GM18526 (cell line): ENCODE data around the gene TNNI2.

Experiments
- POLR2A ChIP-seq: IDR thresholded peaks from 3 replicates; pipeline ENCODE4 v1.6.1; 2011; ENCODE audit not compliant: insufficient read length; ENCODE audit errors: extremely low read depth

Gene TNNI2

DNA sequence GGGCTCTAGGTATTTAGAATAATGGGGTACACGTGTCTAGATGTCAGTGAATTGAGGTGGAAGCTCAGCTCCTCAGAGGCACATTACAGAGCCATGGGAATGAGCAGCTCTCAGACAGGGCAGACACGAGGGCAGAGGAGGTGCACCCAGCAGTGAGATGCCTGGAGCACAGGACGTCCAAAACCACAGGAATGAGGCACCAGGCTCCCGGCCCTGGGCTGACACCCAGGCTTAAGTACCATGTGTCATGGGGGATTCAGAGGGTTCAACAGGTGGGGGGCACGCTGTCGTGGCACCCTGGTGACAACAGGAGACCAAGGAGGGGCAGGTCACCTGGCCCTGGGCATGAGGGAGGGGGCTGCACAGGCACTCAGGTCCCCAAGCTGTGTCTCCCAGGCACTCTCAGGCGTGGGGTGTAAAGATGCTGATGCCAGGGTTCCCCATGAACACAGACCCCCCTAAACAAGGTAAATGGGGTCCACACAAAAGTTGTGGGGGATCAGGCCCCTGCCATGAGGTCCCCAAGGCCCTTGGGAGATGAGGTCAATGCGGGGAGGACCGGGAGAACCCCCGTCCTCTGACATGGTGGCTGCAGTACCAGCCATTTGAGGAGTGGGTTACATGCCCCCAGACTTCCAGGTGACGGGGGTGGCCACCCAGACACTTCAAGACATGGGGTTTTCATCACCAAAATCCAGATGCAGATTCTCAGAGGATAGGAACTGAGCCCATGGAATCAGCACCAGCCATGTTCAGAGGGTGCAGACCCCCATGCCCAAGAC is 9.6 kb upstream of the TNNI2 start:
- no peak for TF ChIP-seq POLR2A

DNA sequence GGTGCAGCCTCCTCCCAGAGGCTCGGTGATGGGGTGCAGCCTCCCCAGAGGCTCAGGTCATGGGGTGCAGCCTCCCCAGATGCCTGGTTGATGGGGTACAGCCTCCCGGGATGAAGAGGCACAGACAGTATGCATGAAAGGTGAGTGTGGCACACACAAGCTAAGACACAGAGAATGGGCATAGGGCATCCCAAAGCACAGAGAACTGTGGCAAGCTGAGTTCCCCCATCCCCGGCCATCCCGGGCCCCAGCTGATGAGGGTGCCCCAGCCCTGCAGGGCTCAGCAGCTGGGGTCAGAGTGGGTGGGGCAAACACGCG is 8.8 kb upstream of the TNNI2 start:
- TF ChIP-seq POLR2A: no peak

DNA sequence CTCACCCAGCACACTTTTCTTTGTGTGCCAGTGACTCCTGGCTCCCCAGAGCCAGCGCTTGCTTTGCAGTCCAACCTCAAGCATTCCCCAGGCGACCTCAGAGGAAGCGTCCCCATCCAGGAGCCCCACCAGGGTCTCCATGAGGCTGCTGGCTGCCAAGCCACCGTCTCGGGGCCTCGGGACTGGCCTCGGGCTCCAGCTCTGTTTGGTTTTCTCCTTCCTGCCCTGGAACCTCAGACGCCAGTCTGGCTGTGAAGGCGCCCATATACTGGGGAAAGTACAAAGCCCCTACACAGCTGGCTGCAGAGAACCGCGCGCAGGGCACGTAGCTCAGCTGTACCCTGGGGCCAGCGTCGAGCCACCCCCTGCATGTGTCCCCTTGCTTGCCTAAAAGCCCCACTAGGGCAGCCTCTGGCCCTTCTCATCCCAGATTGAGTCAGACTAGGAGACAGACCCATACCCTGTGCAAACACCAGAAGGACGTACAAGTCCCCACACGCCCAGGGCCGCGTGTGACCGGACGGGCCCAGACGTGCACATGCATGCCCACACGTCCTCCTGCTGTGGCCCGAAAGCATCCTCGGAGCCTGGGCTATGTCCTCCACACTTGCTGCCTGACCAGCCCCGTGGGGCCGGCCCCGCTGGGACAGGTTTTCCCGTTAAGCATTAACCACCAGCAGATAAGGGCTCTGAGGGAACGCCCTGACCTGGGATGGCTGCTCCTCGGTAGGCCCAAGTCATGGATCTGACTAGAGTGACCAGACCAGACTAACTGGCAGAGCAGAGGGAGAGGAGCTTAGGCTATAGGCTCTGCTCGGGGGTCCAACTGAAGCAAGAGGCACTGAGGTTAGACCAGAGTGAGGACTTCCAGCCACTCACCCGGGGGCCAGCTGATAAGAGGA is 8.2 kb upstream of the TNNI2 start:
- TF ChIP-seq POLR2A: no peak

DNA sequence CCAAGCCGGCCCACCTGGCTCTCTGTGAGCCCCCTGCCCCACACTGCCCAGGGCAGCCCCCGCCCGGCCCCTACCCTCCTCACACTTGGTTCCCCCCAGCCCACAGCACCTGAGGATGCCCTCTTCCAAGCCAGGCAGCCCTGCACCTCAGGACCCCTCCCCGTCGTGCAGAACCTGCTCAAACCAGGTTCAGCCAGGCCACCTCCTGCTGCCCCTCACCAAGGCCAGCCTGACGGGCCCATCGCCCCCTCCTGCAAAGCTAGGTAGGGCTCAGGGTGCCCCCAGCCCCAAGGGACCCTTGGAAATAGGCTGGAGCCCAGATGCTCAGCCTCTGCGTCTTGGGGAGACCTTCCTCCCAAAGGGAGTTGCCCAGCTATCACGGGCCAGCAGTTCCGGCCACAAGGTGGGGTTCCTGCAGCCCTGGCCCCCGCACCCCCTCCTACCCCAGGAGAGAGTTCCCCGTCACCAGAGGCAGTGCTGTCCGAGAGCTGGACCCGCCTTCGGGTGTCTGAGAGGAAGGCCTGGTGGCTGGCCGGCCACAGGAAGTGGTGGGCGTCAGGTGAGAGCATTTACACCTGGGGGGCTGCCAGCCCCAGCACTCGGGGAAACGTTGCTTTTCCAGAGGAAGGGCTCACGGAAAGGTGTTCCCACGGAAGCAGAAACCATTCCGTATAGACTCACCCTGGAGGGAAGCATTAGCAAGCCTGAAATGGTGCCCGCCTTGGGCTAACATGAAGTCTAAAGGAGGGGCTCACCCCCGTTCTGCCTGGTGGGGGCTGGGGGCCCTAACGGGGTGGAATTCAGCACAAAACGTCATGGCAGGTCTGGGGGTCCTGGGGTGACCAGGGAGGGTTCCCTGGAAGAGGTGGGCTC is 7.2 kb upstream of the TNNI2 start:
- no peak for TF ChIP-seq POLR2A

DNA sequence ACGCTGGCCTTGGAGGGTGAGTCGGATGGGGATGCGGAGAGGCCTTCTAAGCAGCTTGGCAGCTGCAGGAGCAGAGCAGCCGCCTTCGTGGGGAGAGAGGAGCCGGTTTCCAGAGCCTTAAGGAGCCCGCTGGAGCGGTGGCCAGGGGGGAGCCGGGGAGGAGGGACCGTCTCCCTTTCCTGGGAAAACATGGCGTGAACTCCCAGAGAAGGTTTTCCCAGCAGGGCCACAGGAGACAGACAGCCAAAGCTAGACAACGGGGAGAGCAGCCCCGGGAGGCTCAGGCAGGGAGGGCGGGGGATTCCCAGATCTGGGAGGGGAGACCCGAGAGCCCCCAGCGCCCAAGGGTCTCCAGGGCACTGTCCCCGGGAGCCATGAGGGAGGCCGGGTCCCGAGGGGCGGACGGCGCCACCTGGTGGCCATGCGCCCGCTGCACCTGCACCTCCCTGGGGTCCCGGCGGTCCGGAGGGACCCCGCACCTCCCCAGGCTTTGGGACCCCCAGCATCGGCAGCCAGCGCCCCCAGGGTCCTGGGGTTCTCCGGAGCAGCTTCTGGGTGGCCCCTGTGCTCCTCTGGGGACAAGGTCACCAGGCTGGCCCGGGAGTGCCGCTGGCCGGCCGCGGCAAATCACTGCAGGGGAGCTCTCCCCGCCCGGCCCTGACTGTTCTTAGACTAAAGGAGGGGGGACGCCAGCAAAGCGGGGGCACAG is 6.4 kb upstream of the TNNI2 start:
- no peak for TF ChIP-seq POLR2A

DNA sequence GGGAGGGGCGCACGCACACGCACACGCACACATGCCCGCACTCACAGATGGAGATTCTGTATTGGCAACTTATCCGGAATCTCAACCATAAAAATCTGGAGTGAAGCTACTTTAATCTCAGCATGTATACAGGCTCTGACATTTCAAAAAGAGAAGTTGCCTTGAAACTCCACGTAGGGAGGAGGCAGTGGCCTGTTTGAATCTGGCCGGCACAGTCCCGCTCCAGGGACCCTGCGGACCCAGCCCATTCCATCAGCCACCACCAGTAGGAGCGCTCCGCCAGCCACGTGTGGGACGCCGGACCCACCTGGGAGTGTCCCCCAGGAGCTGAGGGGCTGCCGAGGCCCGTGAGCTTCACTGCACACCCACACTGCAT is 5.9 kb upstream of the TNNI2 start:
- TF ChIP-seq POLR2A: no peak

DNA sequence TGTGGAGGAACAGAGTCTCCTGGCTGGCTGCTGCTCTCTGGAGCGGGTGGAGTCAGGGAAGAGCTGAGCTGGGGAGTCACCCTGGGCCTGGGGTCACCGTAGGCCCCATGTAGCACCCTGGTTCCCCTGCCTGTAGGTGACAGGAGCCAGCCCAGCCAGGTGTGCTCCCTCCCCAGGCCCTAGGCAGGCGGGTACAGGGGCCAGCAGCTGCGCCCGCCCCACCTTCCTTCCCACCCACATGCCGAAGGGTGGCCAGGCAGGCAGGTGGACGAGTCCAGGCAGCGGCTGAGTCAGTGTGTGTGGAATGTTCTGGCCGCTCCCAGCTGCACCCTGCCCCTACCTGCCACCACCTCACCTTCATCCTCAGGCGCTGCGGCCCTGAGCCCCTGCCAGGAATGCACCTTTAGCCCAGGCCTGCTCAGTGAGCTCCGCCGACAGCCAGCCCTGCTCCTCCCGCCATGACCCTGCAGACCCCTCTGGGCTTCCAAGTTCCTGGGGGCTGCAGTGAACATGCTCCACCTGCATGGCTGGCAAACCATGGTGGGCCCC is 4.6 kb upstream of the TNNI2 start:
- TF ChIP-seq POLR2A: no peak

DNA sequence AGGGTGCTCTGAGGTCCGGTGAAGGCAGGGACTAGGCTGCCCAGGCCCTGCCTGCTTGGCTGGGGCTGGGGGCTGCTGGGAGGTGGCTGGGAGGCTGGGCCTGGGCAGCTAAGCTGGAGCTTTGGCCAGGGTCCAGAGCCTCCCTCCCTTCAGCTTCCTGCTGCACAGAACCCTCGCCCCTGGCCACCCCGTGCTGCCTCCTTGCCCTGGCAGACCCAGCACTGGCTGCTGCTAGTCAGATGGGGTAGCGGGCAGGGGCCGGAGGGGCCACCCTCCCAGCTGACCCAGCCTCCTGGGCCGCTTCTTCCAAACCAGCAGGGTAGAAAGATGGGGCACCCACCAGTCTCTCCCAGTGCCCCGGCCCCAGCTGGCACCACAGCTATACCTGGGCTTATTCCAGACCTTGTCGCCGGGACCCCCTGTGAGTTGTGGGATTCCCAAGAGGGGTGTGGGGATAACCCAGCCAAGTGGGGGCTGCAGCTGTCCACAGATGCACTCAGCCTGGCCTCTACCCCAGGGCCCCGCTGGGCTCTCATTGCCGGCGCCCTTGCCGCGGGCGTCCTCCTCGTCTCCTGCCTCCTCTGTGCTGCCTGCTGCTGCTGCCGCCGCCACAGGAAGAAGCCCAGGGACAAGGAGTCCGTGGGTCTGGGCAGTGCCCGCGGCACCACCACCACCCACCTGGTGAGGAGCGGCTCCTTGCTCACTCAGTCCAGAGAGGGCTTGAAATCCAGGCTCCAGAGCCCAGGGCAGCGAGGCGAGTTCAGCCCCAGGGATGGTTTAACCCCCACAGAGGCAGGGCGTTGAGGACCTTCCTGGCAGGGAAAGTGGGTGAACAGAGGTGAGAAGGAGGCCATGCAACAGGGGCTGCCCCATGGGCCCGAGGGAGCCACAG is 3.8 kb upstream of the TNNI2 start, which contains the start of gene SYT8:
SYT8 (plus strand) TSS at position 212 of the 892 bp plus-strand sequence; CDS start at position 328, 116 bp downstream.
- TF ChIP-seq POLR2A: no peak

DNA sequence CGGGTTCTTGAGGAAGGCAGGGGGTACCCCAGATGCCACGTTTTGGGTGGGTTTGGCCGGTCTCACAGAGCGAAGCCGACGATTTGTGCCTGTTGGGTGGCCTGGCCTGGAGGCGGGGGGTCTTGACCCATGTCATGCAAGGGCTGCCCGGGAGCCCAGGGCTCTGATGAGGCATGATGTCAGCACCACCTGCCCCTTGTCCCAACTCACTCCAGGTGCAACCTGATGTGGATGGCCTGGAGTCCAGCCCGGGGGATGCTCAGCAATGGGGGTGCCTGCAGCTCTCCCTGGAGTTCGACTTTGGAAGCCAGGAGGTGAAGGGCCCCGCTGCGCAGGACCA is 3.1 kb upstream of the TNNI2 start:
- TF ChIP-seq POLR2A: no peak

DNA sequence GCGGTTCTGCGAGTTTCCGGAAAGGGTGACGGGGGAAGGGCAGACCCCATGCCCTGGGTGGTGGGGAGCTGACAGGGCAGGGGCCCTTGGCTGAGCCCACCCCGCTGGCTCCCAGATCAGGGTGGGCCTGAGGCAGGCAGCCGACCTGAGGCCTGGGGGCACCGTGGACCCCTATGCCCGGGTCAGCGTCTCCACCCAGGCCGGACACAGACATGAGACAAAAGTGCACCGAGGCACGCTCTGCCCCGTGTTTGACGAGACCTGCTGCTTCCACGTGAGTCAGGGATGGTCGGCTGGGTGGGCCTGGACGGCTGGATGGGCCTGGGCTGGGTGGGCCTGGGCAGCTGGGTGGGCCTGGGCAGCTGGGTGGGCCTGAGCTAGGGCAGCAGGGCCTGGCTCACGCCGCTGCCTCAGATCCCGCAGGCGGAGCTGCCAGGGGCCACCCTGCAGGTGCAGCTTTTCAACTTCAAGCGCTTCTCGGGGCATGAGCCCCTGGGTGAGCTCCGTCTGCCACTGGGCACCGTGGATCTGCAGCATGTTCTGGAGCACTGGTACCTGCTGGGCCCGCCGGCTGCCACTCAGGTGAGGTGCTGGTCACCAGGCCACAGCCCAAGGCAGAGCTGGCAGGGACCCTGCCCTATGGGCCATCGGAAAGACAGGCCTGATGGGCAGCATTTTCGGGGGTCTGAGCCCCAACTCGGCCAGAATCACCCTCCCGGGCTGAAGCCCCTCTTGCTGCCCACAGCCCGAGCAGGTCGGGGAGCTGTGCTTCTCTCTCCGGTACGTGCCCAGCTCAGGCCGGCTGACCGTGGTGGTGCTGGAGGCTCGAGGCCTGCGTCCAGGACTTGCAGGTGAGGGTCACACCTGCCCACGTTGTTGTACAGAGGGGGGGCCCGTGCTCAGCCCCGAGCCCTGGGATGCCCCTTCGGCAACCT is 2.5 kb upstream of the TNNI2 start:
- TF ChIP-seq POLR2A: no peak

DNA sequence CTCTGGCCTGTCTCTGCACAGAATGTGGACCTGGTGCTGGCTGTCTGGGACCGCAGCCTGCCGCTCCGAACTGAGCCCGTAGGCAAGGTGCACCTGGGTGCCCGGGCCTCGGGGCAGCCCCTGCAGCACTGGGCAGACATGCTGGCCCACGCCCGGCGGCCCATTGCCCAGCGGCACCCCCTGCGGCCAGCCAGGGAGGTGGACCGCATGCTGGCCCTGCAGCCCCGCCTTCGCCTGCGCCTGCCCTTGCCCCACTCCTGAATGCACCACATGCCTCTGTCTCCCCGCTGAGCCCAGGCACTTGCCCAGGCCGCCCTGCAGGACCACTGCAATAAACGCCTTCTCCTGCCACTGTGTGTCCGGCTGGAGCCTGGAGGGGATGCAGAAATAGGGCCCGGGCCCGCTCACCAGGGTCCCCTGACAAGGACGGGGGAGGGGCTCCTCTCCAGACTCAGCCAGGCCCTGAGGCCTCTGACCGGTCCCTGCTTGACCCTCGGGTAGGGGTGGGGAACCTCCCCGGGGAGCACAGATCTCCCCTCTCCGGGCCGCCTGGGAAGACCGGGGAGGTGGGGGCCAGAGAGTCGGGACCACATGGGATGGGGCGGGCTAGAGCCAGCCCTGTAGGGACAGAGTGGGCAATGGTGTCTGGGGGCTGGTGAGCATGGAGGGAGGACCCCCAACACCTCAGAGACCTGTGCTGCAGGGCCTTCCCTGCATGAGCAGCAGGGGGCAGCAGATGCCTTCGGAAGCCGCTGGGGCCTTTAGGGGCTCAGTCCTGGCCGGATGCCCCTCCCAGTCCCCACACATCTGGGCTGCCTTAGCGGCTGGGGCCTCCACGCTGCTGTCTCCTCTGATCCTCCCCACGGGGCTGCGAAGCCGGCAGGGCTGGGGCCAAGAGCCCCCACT is 1.4 kb upstream of the TNNI2 start:
- no peak for TF ChIP-seq POLR2A

DNA sequence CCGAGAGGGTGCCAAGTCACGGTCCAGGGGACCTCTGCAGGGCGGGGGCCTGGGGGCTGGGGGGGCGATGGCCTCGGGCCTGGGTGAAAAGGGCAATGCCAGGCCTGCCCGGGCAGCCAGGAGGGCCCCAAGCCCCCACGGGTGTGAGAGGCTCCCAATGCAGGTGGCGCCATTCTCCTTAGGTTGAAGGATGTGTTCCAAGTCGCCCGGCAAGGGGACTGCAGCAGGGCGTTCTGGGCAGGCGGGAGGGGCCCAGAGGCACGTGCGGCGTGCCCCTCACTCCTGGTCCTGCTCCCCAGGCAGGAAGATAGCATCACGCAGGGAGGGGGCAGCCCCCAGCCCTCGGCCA is 730 bp upstream of the TNNI2 start:
- no peak for TF ChIP-seq POLR2A
